Measurements from ENCODE around the gene PKP1. TPM values are rescaled to one million over a fixed set of nuclear protein-coding genes. Genes with fewer than 3 reads are reported as not detected.

PKP1 gene
- total and polyA plus RNA-seq, 2 donors (not counting 3 experiments of a cell fraction or from before 2014, with no cell fraction given): 0.01 TPM; not detected in 1

GRCh38 chr1:201288007-201288406 lies 4.7 kb downstream of the PKP1 start:
- Histone ChIP-seq H3K27me3 (ENCODE audit: control insufficient read depth in 2 of 2, insufficient read depth in 2 of 2, low read length in 2 of 2) (peaks cover 20 to 26% of the 10 kb centered on the region in 2 experiments), H3K4me1 (ENCODE audit: control insufficient read depth, extremely low read depth, insufficient read depth, low read length) (no peaks in the 10 kb centered on the region), H4K20me1 (replicated peaks; ENCODE audit: control insufficient read depth, extremely low read depth, insufficient read depth, low read length) (no peaks in the 10 kb centered on the region), H3K9me1 (replicated peaks; ENCODE audit: control insufficient read depth, extremely low read depth, insufficient read depth, low read length) (no peaks in the 10 kb centered on the region), H3K4me2 (ENCODE audit: insufficient read depth, low read length) (no peak overlapping the region), H3K9me3 (replicated peaks; ENCODE audit: control insufficient read depth, insufficient read depth, low read length) (no peaks in the 10 kb centered on the region), H3K36me3 (ENCODE audit: control insufficient read depth in 2 of 2, extremely low read depth in 1 of 2, insufficient read depth in 2 of 2, low read length in 2 of 2) (no peaks in the 10 kb centered on the region), H3K27ac (ENCODE audit: insufficient read depth, low read depth, low read length) (no peak overlapping the region), H2AFZ (ENCODE audit: low read depth, low read length) (no peak overlapping the region), H3K9ac (replicated peaks; ENCODE audit: extremely low read depth, insufficient read depth, low read length) (no peak overlapping the region), H3K79me2 (ENCODE audit: control insufficient read depth, insufficient read depth, low read length) (no peaks in the 10 kb centered on the region), H3K4me3 (replicated peaks in 1 of 3; ENCODE audit: insufficient read depth in 1 of 3, low read depth in 1 of 3, low read length in 3 of 3) (no peak overlapping the region)
- ChIA-PET POLR2A (no interaction called here), CTCF (interaction anchor here (1.1 kb wide), 1 partner anchor 73 kb away, joined by 4 read pairs; no protein-coding TSS in a partner anchor)
- no peak for DNase-seq (ENCODE audit: low read depth, low spot score)
- BruUV-seq (replicated peaks): no TSS peak
- no peak for TF ChIP-seq GATA2 (IDR thresholded peaks at IDR 0.05; ENCODE audit: insufficient read depth, insufficient read length, low read depth, low read length)
- TF ChIP-seq FOS (IDR thresholded peaks at IDR 0.05; ENCODE audit: borderline replicate concordance, insufficient read depth, low read length): no peak
- no peak for TF ChIP-seq MYC (IDR thresholded peaks at IDR 0.05; ENCODE audit: low read depth, low read length)
- TF ChIP-seq JUN (IDR thresholded peaks at IDR 0.05; ENCODE audit: borderline replicate concordance, insufficient read depth, insufficient read length, low read depth): no peak
- no peak for TF ChIP-seq MAX (IDR thresholded peaks at IDR 0.05; ENCODE audit: insufficient read depth, insufficient read length)
- TF ChIP-seq POLR2A (IDR thresholded peaks at IDR 0.05; ENCODE audit: low read depth, low read length): no peak
- TF ChIP-seq CTCF (IDR thresholded peaks at IDR 0.05; ENCODE audit: extremely low read depth in 1 of 2, insufficient read depth in 1 of 2, low read depth in 1 of 2, low read length in 2 of 2): no peak
- TF ChIP-seq POLR2AphosphoS5 (IDR thresholded peaks at IDR 0.05; ENCODE audit: insufficient read depth, low read depth, low read length): no peak
- no peak for TF ChIP-seq EZH2 (IDR thresholded peaks at IDR 0.05; ENCODE audit: borderline replicate concordance, low read depth, low read length, severe bottlenecking)
- intact Hi-C loops (cut with micrococcal nuclease) (no loop called here), dilution Hi-C loops (cut with MboI; ENCODE audit: extremely low pct_ligation_motif_present, low sequenced_read_pairs) (no loop called here)
- no peak for FAIRE-seq
